Measurements from ENCODE around the gene CDC20. TPM values are rescaled to one million over a fixed set of nuclear protein-coding genes. Genes with fewer than 3 reads are reported as not detected.

CDC20 gene
- total RNA-seq, 1 experiment from 2014 or later = 349 TPM

DNA sequence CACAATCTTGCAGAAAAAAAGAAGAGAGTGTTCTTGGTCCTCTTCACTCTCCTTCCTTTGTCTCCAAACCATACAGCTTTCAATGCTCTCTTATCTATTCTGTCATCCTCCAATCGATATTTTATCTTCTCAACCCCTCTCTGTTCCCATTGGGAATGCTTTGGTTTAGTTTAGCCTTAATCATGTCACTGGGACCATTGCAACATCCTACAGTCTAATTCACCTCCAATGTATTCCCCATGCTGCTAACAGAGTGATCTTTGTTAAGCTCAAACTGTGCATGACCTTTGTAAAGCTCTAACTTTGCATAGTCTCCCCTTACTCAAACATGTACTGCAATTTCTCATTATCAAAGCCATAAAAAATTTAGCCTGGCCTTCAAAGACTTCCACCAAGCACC lies 18.2 kb upstream of the CDC20 start:
- Histone ChIP-seq H3K9me3 (ENCODE audit: low read length) (no peaks in the 10 kb centered on the region), H3K79me2 (ENCODE audit: low read length) (no peaks in the 10 kb centered on the region), H3F3A (ENCODE audit: low read length, unreplicated experiment) (no peaks in the 10 kb centered on the region), H4K20me1 (ENCODE audit: low read length) (no peaks in the 10 kb centered on the region), H3K9me2 (replicated peaks; ENCODE audit: low read length) (no peaks in the 10 kb centered on the region), H3K4me2 (ENCODE audit: low read length) (no peak overlapping the region), H3K9ac (ENCODE audit: low read length) (no peak overlapping the region), H3K4me3 (ENCODE audit: low read length) (no peak overlapping the region), H3K36me3 (ENCODE audit: low read depth, low read length) (no peaks in the 10 kb centered on the region), H3K4me1 (ENCODE audit: insufficient read depth, low read length) (peaks cover 23% of the 10 kb centered on the region), H3K27ac (ENCODE audit: low read length) (no peak overlapping the region), H3K27me3 (ENCODE audit: low read length) (no peaks in the 10 kb centered on the region), H2AFZ (ENCODE audit: low read length) (no peak overlapping the region)
- no TSS peak for BruUV-seq (replicated peaks)
- TF ChIP-seq, protein P1, sequence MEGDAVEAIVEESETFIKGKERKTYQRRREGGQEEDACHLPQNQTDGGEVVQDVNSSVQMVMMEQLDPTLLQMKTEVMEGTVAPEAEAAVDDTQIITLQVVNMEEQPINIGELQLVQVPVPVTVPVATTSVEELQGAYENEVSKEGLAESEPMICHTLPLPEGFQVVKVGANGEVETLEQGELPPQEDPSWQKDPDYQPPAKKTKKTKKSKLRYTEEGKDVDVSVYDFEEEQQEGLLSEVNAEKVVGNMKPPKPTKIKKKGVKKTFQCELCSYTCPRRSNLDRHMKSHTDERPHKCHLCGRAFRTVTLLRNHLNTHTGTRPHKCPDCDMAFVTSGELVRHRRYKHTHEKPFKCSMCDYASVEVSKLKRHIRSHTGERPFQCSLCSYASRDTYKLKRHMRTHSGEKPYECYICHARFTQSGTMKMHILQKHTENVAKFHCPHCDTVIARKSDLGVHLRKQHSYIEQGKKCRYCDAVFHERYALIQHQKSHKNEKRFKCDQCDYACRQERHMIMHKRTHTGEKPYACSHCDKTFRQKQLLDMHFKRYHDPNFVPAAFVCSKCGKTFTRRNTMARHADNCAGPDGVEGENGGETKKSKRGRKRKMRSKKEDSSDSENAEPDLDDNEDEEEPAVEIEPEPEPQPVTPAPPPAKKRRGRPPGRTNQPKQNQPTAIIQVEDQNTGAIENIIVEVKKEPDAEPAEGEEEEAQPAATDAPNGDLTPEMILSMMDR (conservative IDR thresholded peaks at IDR 0.05; ENCODE audit: low read depth, low read length) = no peak
- TF ChIP-seq EZH2phosphoT487 (IDR thresholded peaks at IDR 0.05; ENCODE audit: borderline replicate concordance, low read length) = no peak
- TF ChIP-seq EZH2 (IDR thresholded peaks at IDR 0.05; ENCODE audit: low read length, unreplicated experiment) = no peak
- DNase-seq (no peak), ATAC-seq (no peak)
- ChIA-PET CTCF (no interaction called here), POLR2A (ENCODE audit: unreplicated experiment) (no interaction called here)
- intact Hi-C loops (cut with micrococcal nuclease) = no loop called here

DNA sequence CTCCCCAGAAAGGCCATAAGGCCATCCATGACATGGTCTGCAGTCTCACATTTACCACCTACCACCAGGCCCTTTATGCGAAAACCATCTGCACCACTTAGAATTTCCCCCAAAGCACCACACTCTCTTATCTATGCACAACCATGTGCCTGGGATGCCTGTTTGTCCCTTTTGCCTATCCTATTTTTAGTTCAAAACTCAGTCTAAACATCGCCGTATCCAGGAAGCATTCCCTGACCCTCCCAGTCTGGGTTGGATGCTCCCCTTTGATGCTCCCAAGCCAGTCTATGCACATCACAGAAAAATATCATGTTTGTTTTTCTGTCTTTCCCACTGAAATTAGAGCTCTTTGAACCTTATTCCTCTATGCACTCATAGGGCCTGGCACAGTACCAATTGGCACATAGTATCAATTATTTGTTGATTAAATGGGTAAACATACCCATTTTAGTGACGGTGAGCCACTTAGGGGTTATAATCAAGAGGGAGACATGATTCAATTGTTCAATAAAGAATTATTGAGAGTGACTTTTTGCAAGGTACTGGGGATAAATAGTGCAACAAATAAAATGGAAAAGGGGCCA lies 14.4 kb upstream of the CDC20 start:
- H3K4me1 ChIP-seq (ENCODE audit: insufficient read depth, low read length) = peaks cover 37% of the 10 kb centered on the region
- CTCF ChIA-PET = no interaction called here
- intact Hi-C loops (cut with micrococcal nuclease) = no loop called here

DNA sequence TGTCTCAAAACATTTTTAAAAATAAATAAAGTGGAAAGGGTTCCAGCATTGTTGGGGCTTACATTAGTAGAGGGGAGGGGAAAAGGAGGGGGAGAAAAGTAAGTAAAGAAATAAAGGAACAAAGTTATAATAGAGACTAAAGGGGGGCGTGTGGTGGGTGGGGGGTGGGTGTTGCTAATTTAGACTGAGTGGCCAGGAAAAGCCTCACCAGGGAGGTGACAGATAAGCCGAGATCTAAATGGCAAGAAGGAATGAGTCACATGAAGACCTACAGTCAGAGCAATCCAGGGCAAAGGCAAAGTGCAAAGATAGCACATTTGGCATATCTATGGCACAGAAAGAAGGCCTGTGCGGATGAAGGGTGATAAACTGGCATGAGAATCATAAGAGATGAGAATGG lies 13.7 kb upstream of the CDC20 start:
- H3K79me2 ChIP-seq (ENCODE audit: low read length) = no peaks in the 10 kb centered on the region
- no peaks in the 10 kb centered on the region for H4K20me1 ChIP-seq (ENCODE audit: low read length)
- DNase-seq = peak; percentile 32
- H3K36me3 ChIP-seq (ENCODE audit: low read depth, low read length) = no peaks in the 10 kb centered on the region
- H3K9me2 ChIP-seq (replicated peaks; ENCODE audit: low read length) = no peaks in the 10 kb centered on the region
- H3K27ac ChIP-seq (ENCODE audit: low read length) = 0 out of 2 replicates have a peak overlapping the region, but pooled peaks have one; percentile 1
- no TSS peak for BruUV-seq (replicated peaks)
- H2AFZ ChIP-seq (ENCODE audit: low read length) = no peak overlapping the region
- no peaks in the 10 kb centered on the region for H3K9me3 ChIP-seq (ENCODE audit: low read length)
- 0 out of 2 replicates have a peak overlapping the region, but pooled peaks have one; percentile 13 for H3K4me2 ChIP-seq (ENCODE audit: low read length)
- no peaks in the 10 kb centered on the region for H3K27me3 ChIP-seq (ENCODE audit: low read length)
- ATAC-seq = no peak
- peaks cover 43% of the 10 kb centered on the region for H3K4me1 ChIP-seq (ENCODE audit: insufficient read depth, low read length)
- H3K9ac ChIP-seq (ENCODE audit: low read length) = no peak overlapping the region
- H3K4me3 ChIP-seq (ENCODE audit: low read length) = no peak overlapping the region
- intact Hi-C loops (cut with micrococcal nuclease) = loop anchor here (5.0 kb wide), 1 partner anchor 58 kb away; the partner anchor contains the start of gene C1orf210
- POLR2A ChIA-PET (ENCODE audit: unreplicated experiment) = no interaction called here
- TF ChIP-seq EZH2 (IDR thresholded peaks at IDR 0.05; ENCODE audit: low read length, unreplicated experiment) = no peak
- TF ChIP-seq EZH2phosphoT487 (IDR thresholded peaks at IDR 0.05; ENCODE audit: borderline replicate concordance, low read length) = no peak
- TF ChIP-seq, protein P1 (conservative IDR thresholded peaks at IDR 0.05; ENCODE audit: low read depth, low read length) = no peak
- H3F3A ChIP-seq (ENCODE audit: low read length, unreplicated experiment) = no peaks in the 10 kb centered on the region
- CTCF ChIA-PET = no interaction called here

More for the DNA sequence above, 14.4 kb upstream of the CDC20 start:
- Histone ChIP-seq H3K27ac (ENCODE audit: low read length) (peak overlapping the region; percentile 56), H3K9me3 (ENCODE audit: low read length) (no peaks in the 10 kb centered on the region), H2AFZ (ENCODE audit: low read length) (no peak overlapping the region), H3K9me2 (replicated peaks; ENCODE audit: low read length) (no peaks in the 10 kb centered on the region), H3K27me3 (ENCODE audit: low read length) (no peaks in the 10 kb centered on the region), H4K20me1 (ENCODE audit: low read length) (no peaks in the 10 kb centered on the region), H3K36me3 (ENCODE audit: low read depth, low read length) (no peaks in the 10 kb centered on the region), H3K4me2 (ENCODE audit: low read length) (peak overlapping the region; percentile 7; the same call in 1 of the 2 replicates), H3K4me3 (ENCODE audit: low read length) (no peak overlapping the region), H3K9ac (ENCODE audit: low read length) (peak overlapping the region; percentile 30; the same call in 1 of the 2 replicates), H3K79me2 (ENCODE audit: low read length) (no peaks in the 10 kb centered on the region), H3F3A (ENCODE audit: low read length, unreplicated experiment) (no peaks in the 10 kb centered on the region)
- POLR2A ChIA-PET (ENCODE audit: unreplicated experiment) = no interaction called here
- TF ChIP-seq EZH2 (IDR thresholded peaks at IDR 0.05; ENCODE audit: low read length, unreplicated experiment) (no peak), EZH2phosphoT487 (IDR thresholded peaks at IDR 0.05; ENCODE audit: borderline replicate concordance, low read length) (no peak)
- TF ChIP-seq, protein P1 (conservative IDR thresholded peaks at IDR 0.05; ENCODE audit: low read depth, low read length) = no peak
- DNase-seq = no peak
- no peak for ATAC-seq
- BruUV-seq (replicated peaks) = no TSS peak
